Tongue (tissue), 2 donors: ENCODE results near the gene GP9. TPM values are rescaled to one million over a fixed set of nuclear protein-coding genes. Genes with fewer than 3 reads are reported as not detected.
"Not testable (repeated sequence)": the region's sequence is repeated elsewhere in the genome, so short reads cannot be mapped to it uniquely, and the experiment has no call there.

ENCODE experiments used
- DNase-seq: peaks from one replicate; pipeline ENCODE4 v3.0.0-alpha.2; 2015
- total RNA-seq: library from RNA; depleted of rRNA; stranded (reverse); fragments of >200 nt; gene quantifications from one replicate; pipeline ENCODE4 v1.2.3, GENCODE V29; 2014

Gene GP9
- total RNA-seq, 1 donor from 2014 or later = not detected

DNA sequence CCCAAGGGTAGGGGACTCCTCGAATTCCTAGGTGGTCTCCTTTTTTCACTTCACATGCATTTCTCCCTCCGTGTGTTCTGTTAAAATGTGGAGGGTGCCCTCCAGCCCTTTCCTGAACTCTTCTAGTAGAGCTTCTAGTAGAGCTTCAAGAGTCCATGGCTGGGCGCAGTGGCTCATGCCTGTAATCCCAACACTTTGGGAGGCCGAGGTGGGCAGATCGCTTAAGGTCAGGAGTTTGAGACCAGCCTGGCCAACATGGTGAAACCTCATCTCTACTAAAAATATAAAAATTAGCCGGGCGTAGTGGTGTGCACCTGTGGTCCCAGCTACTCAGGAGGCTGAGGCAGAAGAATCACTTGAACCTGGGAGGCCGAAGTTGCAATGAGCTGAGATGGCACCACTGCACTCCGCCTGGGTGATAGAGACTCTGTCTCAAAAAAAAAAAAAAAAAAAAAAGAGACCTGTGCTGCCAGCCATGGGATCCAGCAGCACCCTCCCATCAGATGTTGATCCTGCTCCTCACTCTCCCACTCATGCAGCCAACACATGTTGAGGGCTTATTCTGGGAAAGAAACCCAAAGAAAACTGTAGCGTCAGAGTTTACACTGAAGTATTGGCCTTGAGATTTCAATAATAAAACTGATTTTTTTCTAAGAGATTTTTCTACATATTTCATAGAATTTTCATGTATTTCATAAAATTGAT, 50.6 kb downstream of the GP9 start:
- not testable (repeated sequence) for DNase-seq

Other genes starting within 250 kb of the GP9 start
- 36.7 TPM for gene ACAD9, start 181.2 kb upstream of the GP9 start, total RNA-seq
- gene CFAP92, start 66.7 kb upstream of the GP9 start, total RNA-seq = 0.10 TPM
- 1.3 TPM for gene EFCC1, start 59.5 kb upstream of the GP9 start, total RNA-seq
- 10.4 TPM for gene RAB43, start 61.0 kb downstream of the GP9 start, total RNA-seq
- gene ISY1, start 100.3 kb downstream of the GP9 start, total RNA-seq = 33.7 TPM
- gene CNBP, start 123.1 kb downstream of the GP9 start, total RNA-seq = 400 TPM
- gene COPG1, start 188.8 kb downstream of the GP9 start, total RNA-seq = 110 TPM
- gene HMCES, start 218.1 kb downstream of the GP9 start, total RNA-seq = 28.0 TPM